CD14-positive monocyte (primary cell): ENCODE measurements around the gene PIP4K2C. TPM values are rescaled to one million over a fixed set of nuclear protein-coding genes. Genes with fewer than 3 reads are reported as not detected.
"Not testable (repeated sequence)": the region's sequence is repeated elsewhere in the genome, so short reads cannot be mapped to it uniquely, and the experiment has no call there.

Source experiments
- DNase-seq, 3 donors: peaks; one replicate each; pipeline ENCODE4 v3.0.0-alpha.2; 2011 to 2022
- H2AFZ ChIP-seq: 2 replicates; pipeline ENCODE4 v1.6.0; 2012; ENCODE audit warnings: mild to moderate bottlenecking, low read depth, low read length, inconsistent platforms; ENCODE audit not compliant: insufficient read depth, poor library complexity, severe bottlenecking
- H3K27ac ChIP-seq, 2 donors: 1 replicate in 1 of 2; 2 replicates in 1 of 2; pipeline ENCODE4 v1.5.1; 2012 to 2013; ENCODE audit warnings: low read length in 2 of 2, control low read depth in 1 of 2, inconsistent platforms in 1 of 2, low read depth in 1 of 2, mild to moderate bottlenecking in 1 of 2
- H3K27me3 ChIP-seq, 2 donors: one replicate each; pipeline versions ENCODE4 v1.6.0 to v1.6.1; 2011 to 2013; ENCODE audit warnings: low read length in 2 of 2; ENCODE audit not compliant: control insufficient read depth in 2 of 2, insufficient read depth in 2 of 2
- H3K36me3 ChIP-seq, 2 donors: replicated peaks in 1 of 2; 1 replicate in 1 of 2; 2 replicates in 1 of 2; pipeline versions ENCODE4 v1.5.1 to v1.6.1; 2012 to 2013; ENCODE audit warnings: low read length in 2 of 2, control low read depth in 1 of 2, inconsistent platforms in 1 of 2, mild to moderate bottlenecking in 1 of 2; ENCODE audit not compliant: insufficient read depth in 2 of 2, control insufficient read depth in 1 of 2
- H3K4me1 ChIP-seq, 2 donors: 1 replicate in 1 of 2; 2 replicates in 1 of 2; pipeline versions ENCODE4 v1.5.1 to v1.6.1; 2012 to 2013; ENCODE audit warnings: low read length in 2 of 2, control low read depth in 1 of 2, inconsistent platforms in 1 of 2, mild to moderate bottlenecking in 1 of 2, moderate library complexity in 1 of 2; ENCODE audit not compliant: insufficient read depth in 2 of 2, control insufficient read depth in 1 of 2
- H3K4me2 ChIP-seq: replicated peaks from 2 replicates; pipeline ENCODE3; 2012; ENCODE audit warnings: low read length, moderate library complexity, mild to moderate bottlenecking; ENCODE audit not compliant: poor library complexity, severe bottlenecking; ENCODE audit errors: extremely low read depth
- H3K4me3 ChIP-seq, 3 experiments: fragments of 200-600 bp in 1 of 3; sonication (generic) in 1 of 3; replicated peaks in 1 of 3; 1 replicate in 2 of 3; 2 replicates in 1 of 3; pipeline ENCODE4 v1.5.1; 2011 to 2013; ENCODE audit warnings: low read length in 3 of 3, mild to moderate bottlenecking in 3 of 3, control low read depth in 2 of 3, low read depth in 2 of 3, inconsistent platforms in 1 of 3, moderate library complexity in 1 of 3
- H3K79me2 ChIP-seq: 2 replicates; pipeline ENCODE4 v1.6.0; 2012; ENCODE audit warnings: mild to moderate bottlenecking, control low read depth, inconsistent platforms, low read length, moderate library complexity; ENCODE audit not compliant: insufficient read depth
- H3K9ac ChIP-seq: 2 replicates; pipeline ENCODE4 v1.6.0; 2017; ENCODE audit warnings: low read length, mild to moderate bottlenecking; ENCODE audit not compliant: insufficient read depth, poor library complexity, severe bottlenecking
- H3K9me3 ChIP-seq, 2 donors: replicated peaks in 1 of 2; 1 replicate in 1 of 2; 2 replicates in 1 of 2; pipeline versions ENCODE4 v1.5.1 to v1.6.1; 2012 to 2013; ENCODE audit warnings: low read length in 2 of 2, control low read depth in 1 of 2; ENCODE audit not compliant: control insufficient read depth in 1 of 2, insufficient read depth in 1 of 2
- H4K20me1 ChIP-seq: 2 replicates; pipeline ENCODE4 v1.6.0; 2012; ENCODE audit warnings: mild to moderate bottlenecking, low read length, control low read depth, moderate library complexity; ENCODE audit not compliant: insufficient read depth
- H3K27ac Mint-ChIP-seq, 7 donors: one replicate each; pipeline ENCODE4 v1.8.0; 2020; ENCODE audit warnings: mild to moderate bottlenecking in 7 of 7, mixed read lengths in 7 of 7, moderate library complexity in 6 of 7, inconsistent platforms in 2 of 7
- H3K27me3 Mint-ChIP-seq, 3 donors: one replicate each; pipeline ENCODE4 v1.8.0; 2021 to 2022; ENCODE audit warnings: low read depth in 3 of 3, mild to moderate bottlenecking in 3 of 3, mixed read lengths in 3 of 3, moderate library complexity in 3 of 3, inconsistent platforms in 1 of 3
- H3K36me3 Mint-ChIP-seq, 2 donors: one replicate each; pipeline ENCODE4 v1.8.0; 2020; ENCODE audit warnings: mixed read lengths in 2 of 2, inconsistent platforms in 1 of 2, mild to moderate bottlenecking in 1 of 2
- H3K4me1 Mint-ChIP-seq: one replicate; pipeline ENCODE4 v1.8.0; 2020; ENCODE audit warnings: mild to moderate bottlenecking, mixed read lengths
- H3K4me3 Mint-ChIP-seq, 2 donors: one replicate each; pipeline ENCODE4 v1.8.0; 2020; ENCODE audit warnings: mild to moderate bottlenecking in 2 of 2, mixed read lengths in 2 of 2, moderate library complexity in 1 of 2
- H3K9me3 Mint-ChIP-seq, 7 donors: one replicate each; pipeline ENCODE4 v1.8.0; 2020 to 2022; ENCODE audit warnings: mixed read lengths in 7 of 7, mild to moderate bottlenecking in 6 of 7, moderate library complexity in 6 of 7, inconsistent platforms in 2 of 7
- CTCF ChIP-seq: fragments of 200-600 bp; IDR thresholded peaks from one replicate; pipeline ENCODE4 v1.8.0; 2022; ENCODE audit warnings: antibody characterized with exemption, mild to moderate bottlenecking
- WGBS: methylation state at CpG from one replicate; pipeline ENCODE4 v1.1.5; 2013; ENCODE audit warnings: missing lambda C conversion rate; ENCODE audit not compliant: insufficient coverage; 5-methylcytosine and 5-hydroxymethylcytosine counted together
- intact Hi-C, 2 donors: fragments of 100-400 bp; cut with micrococcal nuclease; formaldehyde crosslinking; loops; one replicate each; pipeline versions ENCODE4 v1.15.0 to v1.15.1; 2023
- polyA plus RNA-seq, 3 donors: library from polyadenylated mRNA; depleted of rRNA in 1 of 3; unstranded in 2 of 3; stranded (reverse) in 1 of 3; fragments of 300-500 nt in 2 of 3; fragments of >200 nt in 1 of 3; fragmentation: Illumina TruSeq in 2 of 3; gene quantifications; 1 replicate in 2 of 3; 2 replicates in 1 of 3; pipeline ENCODE4 v1.2.3, GENCODE V29; 2012 to 2021

The PIP4K2C gene
- polyA plus RNA-seq, 3 donors = 12.3 to 18.6 (median 16.9) TPM

- intact Hi-C loops = no loop called here
- H2AFZ ChIP-seq = no peak overlapping the region
- no peak overlapping the region for H3K27ac ChIP-seq
- H3K79me2 ChIP-seq = no peaks in the 10 kb centered on the region
- H3K4me3 ChIP-seq = no peak overlapping the region
- no peaks in the 10 kb centered on the region for H3K36me3 Mint-ChIP-seq
- no peak for TF ChIP-seq CTCF
- no peaks in the 10 kb centered on the region for H3K4me1 ChIP-seq
- no peak overlapping the region for H3K4me2 ChIP-seq
- H4K20me1 ChIP-seq = no peaks in the 10 kb centered on the region
- DNase-seq = no peak
- H3K9ac ChIP-seq = no peak overlapping the region
- H3K4me3 Mint-ChIP-seq = no peak overlapping the region
- no peaks in the 10 kb centered on the region for H3K27me3 ChIP-seq
- H3K27ac Mint-ChIP-seq = no peak overlapping the region
- no peaks in the 10 kb centered on the region for H3K36me3 ChIP-seq
- H3K9me3 Mint-ChIP-seq = peaks cover 0 to 1% (median 0%) of the 10 kb centered on the region in 7 donors
- no peaks in the 10 kb centered on the region for H3K9me3 ChIP-seq
- no peaks in the 10 kb centered on the region for H3K4me1 Mint-ChIP-seq
- 65% methylated on average over 3 of the region's 6 CpGs for WGBS
- H3K27me3 Mint-ChIP-seq = peaks cover 7 to 15% (median 8%) of the 10 kb centered on the region in 3 donors
These were observed 22.2 kb upstream of the PIP4K2C start for GRCh38 chr12:57568838-57569237.

DNA sequence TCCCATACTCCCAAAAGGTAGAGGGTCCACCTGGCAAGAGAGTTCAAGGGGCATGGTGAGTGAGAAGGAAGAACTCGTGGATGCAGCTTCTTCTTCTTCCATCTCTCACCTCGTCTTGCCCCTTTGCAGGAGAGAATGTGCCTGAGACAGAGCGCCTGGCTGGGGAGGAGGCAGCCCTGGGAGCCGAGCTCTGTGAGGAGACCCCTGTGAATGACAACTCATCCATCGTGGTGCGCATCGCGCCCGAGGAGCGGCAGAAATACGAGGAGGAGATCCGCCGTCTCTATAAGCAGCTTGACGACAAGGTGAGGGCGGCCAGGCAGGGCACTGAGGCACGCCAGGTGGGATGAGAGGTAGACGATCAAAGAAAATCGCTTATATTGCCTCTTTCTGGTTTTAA, 21.1 kb upstream of the PIP4K2C start:
- H3K4me3 Mint-ChIP-seq = no peak overlapping the region
- H3K27me3 ChIP-seq = no peaks in the 10 kb centered on the region
- H3K4me2 ChIP-seq = no peak overlapping the region
- H3K27ac Mint-ChIP-seq = no peak overlapping the region
- H3K4me1 ChIP-seq = no peaks in the 10 kb centered on the region
- no peak for TF ChIP-seq CTCF
- no peaks in the 10 kb centered on the region for H3K79me2 ChIP-seq
- H3K9me3 Mint-ChIP-seq = no peaks in the 10 kb centered on the region
- DNase-seq = no peak
- H3K9me3 ChIP-seq = no peaks in the 10 kb centered on the region
- no peaks in the 10 kb centered on the region for H4K20me1 ChIP-seq
- no peak overlapping the region for H3K4me3 ChIP-seq
- H3K9ac ChIP-seq = no peak overlapping the region
- H3K27me3 Mint-ChIP-seq = peaks cover 6 to 8% (median 7%) of the 10 kb centered on the region in 3 donors
- no peaks in the 10 kb centered on the region for H3K36me3 Mint-ChIP-seq
- intact Hi-C loops = no loop called here
- H3K4me1 Mint-ChIP-seq = no peaks in the 10 kb centered on the region
- 97% methylated on average over 8 of the region's 18 CpGs for WGBS
- H3K36me3 ChIP-seq = no peaks in the 10 kb centered on the region
- no peak overlapping the region for H3K27ac ChIP-seq
- H2AFZ ChIP-seq = no peak overlapping the region

- H3K27me3 ChIP-seq, H3K4me3 Mint-ChIP-seq, H3K4me1 ChIP-seq, H3K27ac ChIP-seq, H3K9me3 ChIP-seq, H3K4me3 ChIP-seq, H4K20me1 ChIP-seq, intact Hi-C loops, H3K36me3 ChIP-seq, H3K36me3 Mint-ChIP-seq, H3K27ac Mint-ChIP-seq, H3K4me1 Mint-ChIP-seq, H3K4me2 ChIP-seq, H2AFZ ChIP-seq, H3K9me3 Mint-ChIP-seq, DNase-seq, H3K9ac ChIP-seq, H3K79me2 ChIP-seq: not testable (repeated sequence)
- WGBS = 97% methylated on average over 3 of the region's 13 CpGs
- peaks cover 6 to 11% (median 10%) of the 10 kb centered on the region in 3 donors for H3K27me3 Mint-ChIP-seq
These were observed 20.6 kb upstream of the PIP4K2C start for GRCh38 chr12:57570438-57570837.
